ENCODE results near the gene CAPN15.

DNA sequence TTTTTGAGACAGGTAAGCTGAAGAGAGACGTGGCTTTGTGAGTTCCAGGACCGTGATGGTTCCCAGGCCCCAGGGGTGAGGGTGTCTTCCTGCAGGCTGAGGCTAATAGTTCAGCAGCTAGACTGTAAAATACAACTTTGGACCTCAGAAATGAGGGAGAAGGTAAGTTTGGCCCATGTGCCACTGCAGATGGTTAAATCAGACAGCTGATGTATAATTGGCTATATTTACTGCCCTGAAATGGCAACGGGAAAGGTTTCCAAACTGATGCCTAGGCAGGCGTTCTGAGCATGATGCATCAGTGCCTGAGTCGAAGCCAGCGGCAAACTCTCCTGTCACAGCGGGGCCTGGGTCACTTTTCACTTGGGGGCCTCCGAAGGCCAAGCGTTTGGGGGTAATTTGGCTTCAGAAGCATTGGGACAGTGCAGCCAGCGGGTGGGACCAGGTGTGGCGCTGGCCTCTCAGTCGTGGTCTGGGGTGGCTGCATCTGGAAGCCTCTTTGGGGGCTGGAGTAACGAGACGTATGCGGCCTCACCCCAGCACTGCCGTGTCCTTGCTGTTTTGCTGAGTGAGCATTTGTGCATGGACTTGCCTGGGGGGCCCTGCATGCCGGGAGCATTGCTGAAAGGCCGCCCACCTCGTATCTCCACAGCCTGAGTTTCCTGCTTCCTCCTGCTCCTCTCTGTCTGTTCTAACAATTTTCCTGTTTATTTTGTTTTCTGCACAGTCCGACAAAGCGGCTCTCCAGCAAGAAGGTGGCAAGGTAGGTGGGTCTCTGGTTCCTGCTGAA is 31.2 kb upstream of the CAPN15 start:
- TF ChIP-seq, protein P1, sequence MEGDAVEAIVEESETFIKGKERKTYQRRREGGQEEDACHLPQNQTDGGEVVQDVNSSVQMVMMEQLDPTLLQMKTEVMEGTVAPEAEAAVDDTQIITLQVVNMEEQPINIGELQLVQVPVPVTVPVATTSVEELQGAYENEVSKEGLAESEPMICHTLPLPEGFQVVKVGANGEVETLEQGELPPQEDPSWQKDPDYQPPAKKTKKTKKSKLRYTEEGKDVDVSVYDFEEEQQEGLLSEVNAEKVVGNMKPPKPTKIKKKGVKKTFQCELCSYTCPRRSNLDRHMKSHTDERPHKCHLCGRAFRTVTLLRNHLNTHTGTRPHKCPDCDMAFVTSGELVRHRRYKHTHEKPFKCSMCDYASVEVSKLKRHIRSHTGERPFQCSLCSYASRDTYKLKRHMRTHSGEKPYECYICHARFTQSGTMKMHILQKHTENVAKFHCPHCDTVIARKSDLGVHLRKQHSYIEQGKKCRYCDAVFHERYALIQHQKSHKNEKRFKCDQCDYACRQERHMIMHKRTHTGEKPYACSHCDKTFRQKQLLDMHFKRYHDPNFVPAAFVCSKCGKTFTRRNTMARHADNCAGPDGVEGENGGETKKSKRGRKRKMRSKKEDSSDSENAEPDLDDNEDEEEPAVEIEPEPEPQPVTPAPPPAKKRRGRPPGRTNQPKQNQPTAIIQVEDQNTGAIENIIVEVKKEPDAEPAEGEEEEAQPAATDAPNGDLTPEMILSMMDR (IDR thresholded peaks at IDR 0.05), result no peak
- TF ChIP-seq POLR2A (IDR thresholded peaks at IDR 0.05), result no peak

All from thyroid gland (tissue), 4 donors.